Right lobe of liver (tissue), 6 donors: ENCODE results near the gene BRSK2. TPM values are rescaled to one million over a fixed set of nuclear protein-coding genes. Genes with fewer than 3 reads are reported as not detected.
"Not testable (repeated sequence)": the region's sequence is repeated elsewhere in the genome, so short reads cannot be mapped to it uniquely, and the experiment has no call there.

Experiments
- ATAC-seq, 4 donors: fragments of 200-7000 bp; cut with Tn5 transposase; one replicate each; pipeline ENCODE4 v1.9.1; 2020; ENCODE audit warnings: mild to moderate bottlenecking in 4 of 4, moderate library complexity in 4 of 4
- DNase-seq, 3 donors: peaks; one replicate each; pipeline ENCODE4 v3.0.0-alpha.2; 2020
- H3K27ac ChIP-seq, 3 donors: fragments of 200-600 bp; one replicate each; pipeline ENCODE4 v1.8.0; 2022
- H3K27me3 ChIP-seq, 2 donors: fragments of 200-600 bp; one replicate each; pipeline ENCODE4 v1.8.0; 2022
- H3K36me3 ChIP-seq, 4 donors: fragments of 200-600 bp; sonication (generic) in 1 of 4; one replicate each; pipeline versions ENCODE4 v1.5.1 to v1.8.0; 2017 to 2022; ENCODE audit warnings: control low read depth in 1 of 4
- H3K4me1 ChIP-seq, 4 donors: fragments of 200-600 bp; sonication (generic) in 1 of 4; one replicate each; pipeline versions ENCODE4 v1.5.1 to v1.8.0; 2017 to 2022; ENCODE audit warnings: control low read depth in 1 of 4
- H3K4me3 ChIP-seq, 3 donors: fragments of 200-600 bp; one replicate each; pipeline ENCODE4 v1.8.0; 2022
- H3K9me3 ChIP-seq, 4 donors: fragments of 200-600 bp; sonication (generic) in 1 of 4; one replicate each; pipeline versions ENCODE4 v1.5.1 to v1.8.0; 2017 to 2022; ENCODE audit warnings: control low read depth in 1 of 4
- POLR2A ChIP-seq: fragments of 450-650 bp; IDR thresholded peaks from one replicate; pipeline ENCODE4 v1.6.1; 2017; ENCODE audit warnings: antibody characterized with exemption, mild to moderate bottlenecking
- WGBS: methylation state at CpG from one replicate; pipeline ENCODE4 v1.1.6; 2018; ENCODE audit warnings: low coverage, low lambda C conversion rate; ENCODE audit not compliant: insufficient coverage; ENCODE audit errors: missing lambda C conversion rate; 5-methylcytosine and 5-hydroxymethylcytosine counted together
- intact Hi-C, 2 donors: fragments of 100-400 bp; cut with DNase I; formaldehyde crosslinking; loops; one replicate each; pipeline versions ENCODE4 v1.11.2 to v1.14.1; 2022
- total RNA-seq, 6 experiments: library from RNA; depleted of rRNA in 2 of 6; stranded (reverse); fragments of >200 nt in 2 of 6; fragmentation: NEBNext Ultra II Directional in 3 of 6; extraction: Animal tissue kit (Norgen Biotek cat#: 25700) in 3 of 6; gene quantifications; one replicate each; pipeline versions ENCODE4 v1.1.0 to v1.2.4, GENCODE V29; 2016 to 2023
- TF ChIP-seq, protein P1 (sequence below), 4 donors: fragments of 200-600 bp in 3 of 4; fragments of 450-650 bp in 1 of 4; IDR thresholded peaks; one replicate each; pipeline versions ENCODE4 v1.5.1 to v1.8.0; 2016 to 2022; ENCODE audit warnings: antibody characterized with exemption in 4 of 4, mild to moderate bottlenecking in 2 of 4
- donor health status: DM: no; HTN: yes; CAD: no.
- donor health status: DM: no; HTN: no; CAD: no.
- donor health status: DM: no; HTN: no; CAD: no.
- donor health status: DM: no; HTN: yes; CAD: no.
- donor health status: DM: no; HTN: yes; CAD: no.

BRSK2 gene
- total RNA-seq, 6 experiments from 2014 or later, result 0.12 to 0.49 TPM; not detected in 4

DNA sequence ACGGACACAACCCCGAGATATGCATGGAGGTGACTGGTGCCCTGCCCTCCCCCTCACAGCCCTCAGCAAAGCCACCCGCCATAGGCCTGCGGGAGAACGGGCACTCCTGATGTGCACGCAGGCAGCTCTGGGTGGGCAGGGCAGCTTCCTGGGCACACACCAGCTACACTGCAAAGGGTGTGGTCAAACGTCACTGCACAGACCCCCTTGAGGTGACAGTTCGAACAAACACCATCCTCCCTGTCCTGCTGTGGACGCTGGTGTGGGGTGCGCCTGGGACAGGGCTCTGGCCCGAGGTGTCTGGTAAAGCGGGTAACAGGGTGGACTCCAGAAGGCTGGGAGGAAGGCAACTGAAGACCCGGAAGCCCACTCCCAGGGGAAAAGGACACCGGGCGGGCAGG lies 118.8 kb downstream of the BRSK2 start:
- 60% methylated on average over 1 of the region's 15 CpGs for WGBS
- no peak overlapping the region for H3K27ac ChIP-seq
- no peaks in the 10 kb centered on the region for H3K4me1 ChIP-seq
- H3K36me3 ChIP-seq, result no peaks in the 10 kb centered on the region
- ATAC-seq, result no peak
- DNase-seq, result peak in 2 of 3 donors; percentile 15 to 27
- TF ChIP-seq, protein P1, sequence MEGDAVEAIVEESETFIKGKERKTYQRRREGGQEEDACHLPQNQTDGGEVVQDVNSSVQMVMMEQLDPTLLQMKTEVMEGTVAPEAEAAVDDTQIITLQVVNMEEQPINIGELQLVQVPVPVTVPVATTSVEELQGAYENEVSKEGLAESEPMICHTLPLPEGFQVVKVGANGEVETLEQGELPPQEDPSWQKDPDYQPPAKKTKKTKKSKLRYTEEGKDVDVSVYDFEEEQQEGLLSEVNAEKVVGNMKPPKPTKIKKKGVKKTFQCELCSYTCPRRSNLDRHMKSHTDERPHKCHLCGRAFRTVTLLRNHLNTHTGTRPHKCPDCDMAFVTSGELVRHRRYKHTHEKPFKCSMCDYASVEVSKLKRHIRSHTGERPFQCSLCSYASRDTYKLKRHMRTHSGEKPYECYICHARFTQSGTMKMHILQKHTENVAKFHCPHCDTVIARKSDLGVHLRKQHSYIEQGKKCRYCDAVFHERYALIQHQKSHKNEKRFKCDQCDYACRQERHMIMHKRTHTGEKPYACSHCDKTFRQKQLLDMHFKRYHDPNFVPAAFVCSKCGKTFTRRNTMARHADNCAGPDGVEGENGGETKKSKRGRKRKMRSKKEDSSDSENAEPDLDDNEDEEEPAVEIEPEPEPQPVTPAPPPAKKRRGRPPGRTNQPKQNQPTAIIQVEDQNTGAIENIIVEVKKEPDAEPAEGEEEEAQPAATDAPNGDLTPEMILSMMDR (IDR thresholded peaks at IDR 0.05), result no peak
- TF ChIP-seq POLR2A, result no peak
- no peaks in the 10 kb centered on the region for H3K9me3 ChIP-seq
- intact Hi-C loops, result no loop called here
- H3K27me3 ChIP-seq, result no peaks in the 10 kb centered on the region
- H3K4me3 ChIP-seq, result no peak overlapping the region

DNA sequence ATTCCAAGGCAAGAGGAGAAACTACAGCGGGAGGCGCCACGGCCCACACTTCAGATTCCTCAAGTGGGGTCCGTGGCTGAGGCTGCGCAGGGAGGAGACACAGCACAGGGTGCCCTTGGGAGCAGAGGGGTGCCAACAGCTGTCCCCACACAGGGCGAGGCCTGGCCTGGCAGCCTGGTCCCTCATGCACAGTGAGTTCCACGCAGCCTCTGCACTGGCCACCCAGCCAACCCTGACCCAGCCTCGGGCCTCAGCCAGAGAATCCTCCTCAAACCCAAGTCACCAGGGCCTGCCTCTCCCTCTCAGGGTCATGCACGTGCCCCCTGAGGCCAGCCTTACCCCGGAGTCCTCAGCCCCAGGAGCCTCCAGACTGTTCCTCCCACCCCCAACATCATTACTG lies 119.3 kb downstream of the BRSK2 start:
- DNase-seq (peak in 1 of 3 donors; percentile 30), ATAC-seq (peak in 1 of 4 donors; percentile 17)
- WGBS, result 80% methylated on average over 1 of the region's 10 CpGs
- no peak overlapping the region for H3K4me3 ChIP-seq
- no peaks in the 10 kb centered on the region for H3K36me3 ChIP-seq
- TF ChIP-seq, protein P1 (IDR thresholded peaks at IDR 0.05), result no peak
- no peak for TF ChIP-seq POLR2A
- H3K9me3 ChIP-seq, result no peaks in the 10 kb centered on the region
- no peaks in the 10 kb centered on the region for H3K4me1 ChIP-seq
- H3K27me3 ChIP-seq, result no peaks in the 10 kb centered on the region
- intact Hi-C loops, result no loop called here
- H3K27ac ChIP-seq, result no peak overlapping the region

DNA sequence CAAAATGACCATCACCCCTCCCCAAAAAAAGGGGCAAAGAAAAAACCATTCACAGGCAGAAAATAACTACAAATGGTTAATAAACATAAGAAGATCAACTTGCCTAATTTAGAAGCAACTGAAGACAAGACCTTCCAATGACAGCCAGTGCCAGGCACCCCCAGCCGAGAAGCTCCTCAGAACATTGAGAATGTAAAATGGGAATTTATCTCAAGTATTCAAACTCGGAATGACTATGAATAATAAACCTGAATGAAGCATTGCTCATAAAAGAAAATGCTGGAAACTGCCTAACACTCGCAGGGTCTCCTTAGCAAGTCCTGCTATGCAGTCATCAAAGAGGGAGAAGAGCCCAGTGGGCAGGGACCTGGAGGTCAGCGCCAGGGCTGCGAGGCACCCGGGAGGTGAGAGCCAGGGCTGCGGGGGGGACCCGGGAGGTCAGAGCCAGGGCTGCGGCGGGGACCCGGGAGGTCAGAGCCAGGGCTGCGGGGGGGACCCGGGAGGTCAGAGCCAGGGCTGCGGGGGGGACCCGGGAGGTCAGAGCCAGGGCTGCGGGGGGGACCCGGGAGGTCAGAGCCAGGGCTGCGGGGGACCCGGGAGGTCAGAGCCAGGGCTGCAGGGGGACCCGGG lies 120.0 kb downstream of the BRSK2 start:
- intact Hi-C loops, result no loop called here
- Histone ChIP-seq H3K9me3 (no peaks in the 10 kb centered on the region), H3K4me1 (no peaks in the 10 kb centered on the region), H3K4me3 (no peak overlapping the region), H3K27ac (no peak overlapping the region), H3K27me3 (no peaks in the 10 kb centered on the region), H3K36me3 (no peaks in the 10 kb centered on the region)
- TF ChIP-seq, protein P1 (IDR thresholded peaks at IDR 0.05), result no peak
- no peak for TF ChIP-seq POLR2A
- 83% methylated on average over 5 of the region's 20 CpGs for WGBS
- peak in 1 of 3 donors; percentile 10 for DNase-seq
- ATAC-seq, result no peak

DNA sequence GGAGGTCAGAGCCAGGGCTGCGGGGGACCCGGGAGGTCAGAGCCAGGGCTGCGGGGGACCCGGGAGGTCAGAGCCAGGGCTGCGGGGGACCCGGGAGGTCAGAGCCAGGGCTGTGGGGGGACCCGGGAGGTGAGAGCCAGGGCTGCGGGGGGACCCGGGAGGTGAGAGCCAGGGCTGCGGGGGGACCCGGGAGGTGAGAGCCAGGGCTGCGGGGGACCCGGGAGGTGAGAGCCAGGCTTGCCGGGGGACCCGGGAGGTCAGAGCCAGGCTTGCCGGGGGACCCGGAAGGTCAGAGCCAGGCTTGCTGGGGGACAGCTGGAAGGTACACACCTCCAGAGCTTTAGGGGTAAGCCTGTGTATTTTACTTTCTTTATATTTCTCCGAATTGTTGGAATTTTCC lies 120.6 kb downstream of the BRSK2 start:
- H3K36me3 ChIP-seq, H3K27ac ChIP-seq, H3K4me3 ChIP-seq, H3K4me1 ChIP-seq, intact Hi-C loops, ATAC-seq, H3K27me3 ChIP-seq, H3K9me3 ChIP-seq: not testable (repeated sequence)
- peak in 1 of 3 donors; percentile 52 for DNase-seq
- WGBS, result 90% methylated on average over 13 of the region's 18 CpGs

DNA sequence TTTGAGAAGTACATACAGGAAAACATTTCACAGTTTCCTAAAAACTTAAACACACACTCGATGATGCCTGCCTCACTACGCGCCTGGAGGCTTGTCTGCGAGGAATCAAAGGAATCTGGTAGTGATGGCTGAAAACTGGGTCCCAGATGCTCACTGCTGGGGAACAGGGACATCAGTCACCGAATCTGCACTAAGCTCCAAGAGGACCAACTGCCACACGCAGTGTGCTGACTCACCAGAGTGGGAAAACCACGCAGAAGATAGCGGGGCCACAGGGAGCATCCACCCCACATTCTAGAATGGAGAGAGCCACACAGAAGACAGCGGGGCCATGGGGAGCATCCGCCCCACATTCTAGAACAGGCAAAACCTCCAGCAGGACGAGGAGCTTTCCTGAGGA lies 121.2 kb downstream of the BRSK2 start:
- TF ChIP-seq POLR2A, result no peak
- TF ChIP-seq, protein P1 (IDR thresholded peaks at IDR 0.05), result no peak
- DNase-seq (peak in 1 of 3 donors; percentile 27), ATAC-seq (no peak)
- no peaks in the 10 kb centered on the region for H3K9me3 ChIP-seq
- no peaks in the 10 kb centered on the region for H3K36me3 ChIP-seq
- peaks cover 0 to 7% (median 0%) of the 10 kb centered on the region in 4 donors for H3K4me1 ChIP-seq
- intact Hi-C loops, result no loop called here
- no peak overlapping the region for H3K27ac ChIP-seq
- H3K27me3 ChIP-seq, result no peaks in the 10 kb centered on the region
- WGBS, result 52% methylated on average over 6 of the region's 11 CpGs
- no peak overlapping the region for H3K4me3 ChIP-seq
